KOPT-K1 (cell line): ENCODE results near the gene ZMYM3.
A peak's percentile ranks its signal among the peaks of the same experiment; 100 is the strongest.

Experiments used
- H3K27ac ChIP-seq: fragments of 200-600 bp; sonication (generic); 2 replicates; pipeline ENCODE4 v1.5.1; 2016; ENCODE audit warnings: antibody characterized with exemption, mild to moderate bottlenecking, low read depth, low read length; ENCODE audit not compliant: poor library complexity, severe bottlenecking
- H3K36me3 ChIP-seq: fragments of 200-600 bp; sonication (generic); 2 replicates; pipeline ENCODE4 v1.5.1; 2017; ENCODE audit warnings: antibody characterized with exemption, mild to moderate bottlenecking, low read length, moderate library complexity; ENCODE audit not compliant: insufficient read depth
- H3K9me3 ChIP-seq: fragments of 200-600 bp; sonication (generic); 2 replicates; pipeline ENCODE4 v1.5.1; 2017; ENCODE audit warnings: antibody characterized with exemption, low read length, mild to moderate bottlenecking; ENCODE audit not compliant: insufficient read depth, poor library complexity, severe bottlenecking

Gene ZMYM3

GRCh38 chrX:71199252-71200008, 54.5 kb downstream of the ZMYM3 start:
- no peak overlapping the region for H3K27ac ChIP-seq
- H3K36me3 ChIP-seq: no peaks in the 10 kb centered on the region
- no peaks in the 10 kb centered on the region for H3K9me3 ChIP-seq

DNA sequence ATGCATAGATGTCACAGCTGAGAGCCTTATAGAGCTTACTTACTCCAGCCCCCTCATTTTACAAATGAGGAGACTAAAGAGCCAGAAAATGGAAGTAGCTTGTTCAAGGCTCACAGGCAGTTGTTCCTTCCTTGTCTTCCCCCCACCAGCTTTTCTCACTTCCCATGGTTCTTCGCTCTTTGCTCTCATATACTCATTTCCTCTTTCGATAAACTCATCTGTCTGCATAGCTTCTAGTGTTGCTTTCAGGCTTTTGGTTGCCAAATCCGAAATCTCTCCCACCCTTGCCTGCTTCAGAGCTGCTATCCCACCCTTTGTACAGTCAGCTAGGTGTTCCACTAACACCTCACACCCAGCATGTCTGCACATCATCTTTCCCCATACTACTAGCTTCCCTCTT, 55.9 kb downstream of the ZMYM3 start:
- H3K9me3 ChIP-seq: no peaks in the 10 kb centered on the region
- peak overlapping the region; percentile 62 for H3K27ac ChIP-seq

GRCh38 chrX:71195964-71196649, 57.8 kb downstream of the ZMYM3 start:
- Histone ChIP-seq H3K9me3 (no peaks in the 10 kb centered on the region), H3K27ac (peak overlapping the region; percentile 52), H3K36me3 (no peaks in the 10 kb centered on the region)

More for the DNA sequence above, 55.9 kb downstream of the ZMYM3 start:
- no peaks in the 10 kb centered on the region for H3K36me3 ChIP-seq

DNA sequence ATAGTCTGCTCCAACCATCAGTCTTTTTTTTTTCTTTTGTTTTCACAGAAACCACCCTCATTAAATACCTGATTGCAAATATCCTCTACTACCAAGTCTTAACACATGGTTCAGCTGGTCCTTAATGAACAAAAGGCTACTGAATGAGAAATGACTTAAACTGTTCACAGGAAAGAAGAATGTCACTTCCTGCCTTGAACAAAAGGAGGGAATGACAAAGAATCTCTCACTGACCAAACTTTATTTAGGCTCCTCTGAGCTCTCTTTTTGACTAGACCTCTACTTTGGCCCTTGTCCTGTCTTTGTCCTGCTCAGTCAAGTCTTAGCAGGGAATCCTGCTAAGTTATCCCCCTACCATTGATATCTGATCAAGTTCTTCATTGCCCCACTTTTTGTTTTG, 62.7 kb downstream of the ZMYM3 start:
- no peaks in the 10 kb centered on the region for H3K9me3 ChIP-seq
- H3K36me3 ChIP-seq: no peaks in the 10 kb centered on the region
- H3K27ac ChIP-seq: no peak overlapping the region
